GM12864 (cell line): ENCODE measurements around the gene TPSD1.

Source experiments
- DNase-seq: peaks from one replicate; pipeline ENCODE4 v3.0.0-alpha.2; 2011; ENCODE audit warnings: low read depth
- H3K4me3 ChIP-seq: 2 replicates; pipeline ENCODE4 v1.5.1; 2011; ENCODE audit warnings: mild to moderate bottlenecking, low read depth, low read length, control low read depth
- CTCF ChIP-seq: IDR thresholded peaks from 2 replicates; pipeline ENCODE4 v1.5.1; 2011; ENCODE audit warnings: low read depth, mild to moderate bottlenecking, moderate library complexity, low read length, control low read depth, inconsistent platforms; ENCODE audit errors: missing control alignments

The TPSD1 gene

GRCh38 chr16:1272453-1273198 lies 16.8 kb downstream of the TPSD1 start:
- no peak overlapping the region for H3K4me3 ChIP-seq
- TF ChIP-seq CTCF = no peak
- no peak for DNase-seq

- no peak for DNase-seq
- TF ChIP-seq CTCF = no peak
- H3K4me3 ChIP-seq = no peak overlapping the region
Observed at GRCh38 chr16:1273816-1274215, 17.9 kb downstream of the TPSD1 start.

- DNase-seq = no peak
- no peak overlapping the region for H3K4me3 ChIP-seq
- no peak for TF ChIP-seq CTCF
Observed at GRCh38 chr16:1274767-1275166, 18.9 kb downstream of the TPSD1 start.

GRCh38 chr16:1275791-1276579 lies 20.1 kb downstream of the TPSD1 start:
- no peak overlapping the region for H3K4me3 ChIP-seq
- no peak for DNase-seq
- no peak for TF ChIP-seq CTCF

- no peak for TF ChIP-seq CTCF
- no peak for DNase-seq
- H3K4me3 ChIP-seq = no peak overlapping the region
Observed at GRCh38 chr16:1276580-1276878, 20.7 kb downstream of the TPSD1 start.

- H3K4me3 ChIP-seq = no peak overlapping the region
- TF ChIP-seq CTCF = no peak
- no peak for DNase-seq
Observed at GRCh38 chr16:1277151-1277598, 21.3 kb downstream of the TPSD1 start.
